ENCODE measurements around the gene NEDD9. TPM values are rescaled to one million over a fixed set of nuclear protein-coding genes. Genes with fewer than 3 reads are reported as not detected.

NEDD9 gene
- total and polyA plus RNA-seq, 2 of the 13 experiments (the other 11 are each of a cell fraction or from before 2014, with no cell fraction given) = 27.1 to 389 TPM

GRCh38 chr6:11270030-11271027, 37.9 kb upstream of the NEDD9 start (continued):
- 0 out of 2 replicates have a peak, but pooled peaks have one; percentile 68 for TF ChIP-seq ZNF501 (CRISPR knock-in tag; IDR thresholded peaks at IDR 0.05)
- TF ChIP-seq GATA4 (IDR thresholded peaks at IDR 0.05; ENCODE audit: borderline replicate concordance, low read depth) = peak; percentile 83; the same call in 1 of the 2 replicates
- no peak for TF ChIP-seq FOXA1 (IDR thresholded peaks at IDR 0.05)
- TF ChIP-seq FOXA1 (CRISPR knock-in tag; IDR thresholded peaks at IDR 0.05) = 0 out of 2 replicates have a peak, but pooled peaks have one; percentile 51
- TF ChIP-seq MBD4 (IDR thresholded peaks at IDR 0.05; ENCODE audit: borderline replicate concordance, low read length) = 0 out of 2 replicates have a peak, but pooled peaks have one; percentile 26
- peak; percentile 84 for TF ChIP-seq HNF1B (CRISPR knock-in tag; IDR thresholded peaks at IDR 0.05)
- TF ChIP-seq SAP130 (CRISPR knock-in tag; IDR thresholded peaks at IDR 0.05; ENCODE audit: low read depth) = peak; percentile 55
- TF ChIP-seq MIER3 (CRISPR knock-in tag; IDR thresholded peaks at IDR 0.05; ENCODE audit: borderline replicate concordance) = 0 out of 2 replicates have a peak, but pooled peaks have one; percentile 46

- Histone ChIP-seq H3K4me1 (ENCODE audit: insufficient read depth, low read length) (peaks cover 41% of the 10 kb centered on the region), H4K20me1 (ENCODE audit: insufficient read depth, low read length) (no peaks in the 10 kb centered on the region), H3K36me3 (replicated peaks in 1 of 2; ENCODE audit: control insufficient read depth in 1 of 2, insufficient read depth in 2 of 2, low read length in 2 of 2) (no peaks in the 10 kb centered on the region), H2AFZ (ENCODE audit: low read length) (no peak overlapping the region), H3K27ac (ENCODE audit: extremely low read length, insufficient read depth, low read length) (no peak overlapping the region), H3K27me3 (ENCODE audit: control insufficient read depth in 1 of 2, insufficient read depth in 2 of 2, low read length in 2 of 2) (no peaks in the 10 kb centered on the region), H3K4me3 (replicated peaks in 1 of 3; ENCODE audit: insufficient read depth in 1 of 3, low read depth in 2 of 3, low read length in 3 of 3) (no peak overlapping the region), H3K79me2 (ENCODE audit: insufficient read depth, low read length) (no peaks in the 10 kb centered on the region), H3K9ac (ENCODE audit: insufficient read depth, low read depth, low read length) (no peak overlapping the region), H3K9me3 (ENCODE audit: low read length) (no peaks in the 10 kb centered on the region), H3K4me2 (ENCODE audit: low read depth, low read length) (no peak overlapping the region)
- POLR2A ChIA-PET = no interaction called here
- DNase-seq (ENCODE audit: low spot score) (no peak), FAIRE-seq (no peak), ATAC-seq (no peak)
- WGBS (ENCODE audit: low lambda C conversion rate) = 82% methylated on average over 4 of the region's 4 CpGs
- in situ Hi-C loops (cut with HindIII; ENCODE audit: extremely low pct_ligation_motif_present, low pct_unique_long_range_greater_than_20kb) (no loop called here), intact Hi-C loops (cut with micrococcal nuclease; ENCODE audit: unreplicated experiment) (no loop called here)
- CTCF ChIA-PET (ENCODE audit: low intra/inter-chr PET ratio, low total read pairs) = no interaction called here
- no TSS peak for BruUV-seq (replicated peaks)
- TF ChIP-seq SP1 (IDR thresholded peaks at IDR 0.05) = no peak
- no peak for TF ChIP-seq SP1 (CRISPR knock-in tag; IDR thresholded peaks at IDR 0.05)
- no peak for TF ChIP-seq ATF6 (CRISPR knock-in tag; conservative IDR thresholded peaks at IDR 0.05)
- no peak for TF ChIP-seq NPAS2 (CRISPR knock-in tag; IDR thresholded peaks at IDR 0.05; ENCODE audit: borderline replicate concordance)
- TF ChIP-seq NR3C1 (CRISPR knock-in tag; IDR thresholded peaks at IDR 0.05) = no peak
- TF ChIP-seq ZC3H13 (CRISPR knock-in tag; IDR thresholded peaks at IDR 0.05) = no peak
- TF ChIP-seq ZZZ3 (CRISPR knock-in tag; IDR thresholded peaks at IDR 0.05; ENCODE audit: borderline replicate concordance) = no peak
- no peak for TF ChIP-seq PHF20 (CRISPR knock-in tag; IDR thresholded peaks at IDR 0.05)
- TF ChIP-seq ZNF510 (CRISPR knock-in tag; IDR thresholded peaks at IDR 0.05; ENCODE audit: low read depth) = no peak
- TF ChIP-seq MTA1 (CRISPR knock-in tag; IDR thresholded peaks at IDR 0.05; ENCODE audit: borderline replicate concordance) = no peak
- no peak for TF ChIP-seq ZNF576 (CRISPR knock-in tag; IDR thresholded peaks at IDR 0.05)
Observed at GRCh38 chr6:11268978-11269377, 36.5 kb upstream of the NEDD9 start.

Data from HepG2 (cell line).